GM12892 (cell line): ENCODE data around the gene TAS1R1.

Experiments
- POLR2A ChIP-seq: IDR thresholded peaks from 2 replicates; pipeline ENCODE4 v1.6.1; 2011; ENCODE audit warnings: low read depth, low read length, control low read depth
- POLR2AphosphoS5 ChIP-seq: IDR thresholded peaks from 2 replicates; pipeline ENCODE4 v1.6.1; 2011; ENCODE audit warnings: low read depth, low read length, control low read depth
- TAF1 ChIP-seq: IDR thresholded peaks from 2 replicates; pipeline ENCODE4 v1.6.1; 2011; ENCODE audit warnings: low read depth, mild to moderate bottlenecking, control low read depth, low read length, borderline replicate concordance

DNA sequence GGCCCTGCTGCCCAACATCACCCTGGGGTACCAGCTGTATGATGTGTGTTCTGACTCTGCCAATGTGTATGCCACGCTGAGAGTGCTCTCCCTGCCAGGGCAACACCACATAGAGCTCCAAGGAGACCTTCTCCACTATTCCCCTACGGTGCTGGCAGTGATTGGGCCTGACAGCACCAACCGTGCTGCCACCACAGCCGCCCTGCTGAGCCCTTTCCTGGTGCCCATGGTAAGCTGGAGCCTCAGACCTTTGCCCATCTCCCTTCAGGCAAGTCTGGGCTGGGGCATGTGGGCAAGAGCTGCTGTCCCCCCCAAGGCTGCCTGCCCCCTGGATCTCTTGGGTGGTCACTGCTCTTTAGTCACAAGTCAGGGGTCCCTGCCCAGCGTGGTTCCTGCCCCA is 15.9 kb downstream of the TAS1R1 start:
- TF ChIP-seq POLR2AphosphoS5 (no peak), POLR2A (no peak), TAF1 (no peak)
